ENCODE data around the gene CEL.

CEL gene

GRCh38 chr9:133107961-133108793, 46.4 kb downstream of the CEL start:
- Histone ChIP-seq H3K4me3 (no peak overlapping the region), H3K27ac (no peak overlapping the region)
- peak; percentile 52 for DNase-seq (ENCODE audit: low spot score)
- TF ChIP-seq CTCF (IDR thresholded peaks at IDR 0.05): no peak

GRCh38 chr9:133108794-133109641, 47.2 kb downstream of the CEL start:
- TF ChIP-seq CTCF (IDR thresholded peaks at IDR 0.05): no peak
- peak; percentile 70 for DNase-seq (ENCODE audit: low spot score)
- no peak overlapping the region for H3K27ac ChIP-seq
- H3K4me3 ChIP-seq: no peak overlapping the region

- no peak for TF ChIP-seq CTCF (IDR thresholded peaks at IDR 0.05)
- no peak overlapping the region for H3K27ac ChIP-seq
- DNase-seq (ENCODE audit: low spot score): peak; percentile 41
- H3K4me3 ChIP-seq: no peak overlapping the region
Observed at GRCh38 chr9:133109931-133110650, 48.3 kb downstream of the CEL start.

- H3K4me3 ChIP-seq: no peak overlapping the region
- DNase-seq (ENCODE audit: low spot score): no peak
- H3K27ac ChIP-seq: peak overlapping the region in 1 of 2 donors; percentile 82
- TF ChIP-seq CTCF (IDR thresholded peaks at IDR 0.05): no peak
Observed at GRCh38 chr9:133111808-133112662, 50.3 kb downstream of the CEL start.

- no peak for TF ChIP-seq CTCF (IDR thresholded peaks at IDR 0.05)
- peak overlapping the region; percentile 18 to 82 for H3K27ac ChIP-seq
- DNase-seq (ENCODE audit: low spot score): no peak
- no peak overlapping the region for H3K4me3 ChIP-seq
Observed at GRCh38 chr9:133112663-133113026, 50.9 kb downstream of the CEL start.
